Cardiac muscle cell (in vitro differentiated cells and primary cell): Measurements from ENCODE around the gene EPB41L2. TPM values are rescaled to one million over a fixed set of nuclear protein-coding genes. Genes with fewer than 3 reads are reported as not detected.

Experiments used
- DNase-seq, 2 donors: peaks; one replicate each; pipeline versions ENCODE4 v3.0.0 to v3.0.0-alpha.2; 2010 to 2017; ENCODE audit warnings: low read depth in 1 of 2, low spot score in 1 of 2
- H3K27ac ChIP-seq: fragments of 200-600 bp; sonication (generic); 2 replicates; pipeline ENCODE4 v1.5.1; 2016
- H3K27me3 ChIP-seq: fragments of 200-600 bp; sonication (generic); 2 replicates; pipeline ENCODE4 v1.6.0; 2016; ENCODE audit warnings: control low read depth
- H3K36me3 ChIP-seq: fragments of 200-600 bp; sonication (generic); 2 replicates; pipeline ENCODE4 v1.5.1; 2016; ENCODE audit warnings: control low read depth
- H3K4me1 ChIP-seq: fragments of 200-600 bp; sonication (generic); 2 replicates; pipeline ENCODE4 v1.8.1; 2017; ENCODE audit warnings: low read depth, mild to moderate bottlenecking, mixed run types
- H3K4me3 ChIP-seq: fragments of 200-600 bp; sonication (generic); 2 replicates; pipeline ENCODE4 v1.5.1; 2016; ENCODE audit warnings: mild to moderate bottlenecking
- H3K9me3 ChIP-seq: fragments of 200-600 bp; sonication (generic); 2 replicates; pipeline ENCODE4 v1.5.1; 2017; ENCODE audit warnings: low read depth, mild to moderate bottlenecking, control low read depth
- polyA plus RNA-seq: library from polyadenylated mRNA; unstranded; fragments of >200 nt; fragmentation: Nextera tagmentation; extraction: Ambion mirVana; gene quantifications from 2 replicates; pipeline ENCODE4 v1.2.1, GENCODE V29; 2016
- total RNA-seq: library from RNA; depleted of rRNA; stranded (reverse); fragments of >200 nt; gene quantifications from 2 replicates; pipeline ENCODE4 v1.2.3, GENCODE V29; 2016
- TF ChIP-seq, protein P1 (sequence below): IDR thresholded peaks from 2 replicates; pipeline ENCODE4 v1.5.1; 2012; ENCODE audit warnings: low read depth, mild to moderate bottlenecking, low read length

EPB41L2 gene
- total and polyA plus RNA-seq, 2 experiments from 2014 or later = 11.0 to 24.0 TPM

DNA sequence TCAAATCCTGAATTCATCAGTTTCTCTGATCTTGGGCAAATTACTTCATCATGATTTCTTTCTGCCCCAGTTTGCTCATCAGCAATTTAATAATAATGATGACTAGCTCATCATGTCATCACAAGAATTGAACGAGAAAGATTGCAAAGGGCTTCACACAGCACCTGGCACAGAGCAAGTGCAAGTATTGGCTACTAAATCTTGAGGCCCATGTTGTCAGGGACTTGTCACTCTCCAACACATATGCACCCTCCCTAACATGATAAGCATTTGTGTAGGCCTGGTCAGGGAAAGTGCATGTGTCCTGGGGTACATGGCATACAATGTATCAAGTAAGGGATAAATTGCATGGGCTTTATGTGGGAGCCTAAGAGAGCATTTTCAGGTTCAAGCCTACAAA is 229.5 kb downstream of the EPB41L2 start:
- Histone ChIP-seq H3K4me1 (no peaks in the 10 kb centered on the region), H3K9me3 (no peaks in the 10 kb centered on the region), H3K36me3 (no peaks in the 10 kb centered on the region), H3K4me3 (no peak overlapping the region), H3K27ac (no peak overlapping the region), H3K27me3 (no peaks in the 10 kb centered on the region)
- no peak for DNase-seq
- TF ChIP-seq, protein P1, sequence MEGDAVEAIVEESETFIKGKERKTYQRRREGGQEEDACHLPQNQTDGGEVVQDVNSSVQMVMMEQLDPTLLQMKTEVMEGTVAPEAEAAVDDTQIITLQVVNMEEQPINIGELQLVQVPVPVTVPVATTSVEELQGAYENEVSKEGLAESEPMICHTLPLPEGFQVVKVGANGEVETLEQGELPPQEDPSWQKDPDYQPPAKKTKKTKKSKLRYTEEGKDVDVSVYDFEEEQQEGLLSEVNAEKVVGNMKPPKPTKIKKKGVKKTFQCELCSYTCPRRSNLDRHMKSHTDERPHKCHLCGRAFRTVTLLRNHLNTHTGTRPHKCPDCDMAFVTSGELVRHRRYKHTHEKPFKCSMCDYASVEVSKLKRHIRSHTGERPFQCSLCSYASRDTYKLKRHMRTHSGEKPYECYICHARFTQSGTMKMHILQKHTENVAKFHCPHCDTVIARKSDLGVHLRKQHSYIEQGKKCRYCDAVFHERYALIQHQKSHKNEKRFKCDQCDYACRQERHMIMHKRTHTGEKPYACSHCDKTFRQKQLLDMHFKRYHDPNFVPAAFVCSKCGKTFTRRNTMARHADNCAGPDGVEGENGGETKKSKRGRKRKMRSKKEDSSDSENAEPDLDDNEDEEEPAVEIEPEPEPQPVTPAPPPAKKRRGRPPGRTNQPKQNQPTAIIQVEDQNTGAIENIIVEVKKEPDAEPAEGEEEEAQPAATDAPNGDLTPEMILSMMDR = no peak

DNA sequence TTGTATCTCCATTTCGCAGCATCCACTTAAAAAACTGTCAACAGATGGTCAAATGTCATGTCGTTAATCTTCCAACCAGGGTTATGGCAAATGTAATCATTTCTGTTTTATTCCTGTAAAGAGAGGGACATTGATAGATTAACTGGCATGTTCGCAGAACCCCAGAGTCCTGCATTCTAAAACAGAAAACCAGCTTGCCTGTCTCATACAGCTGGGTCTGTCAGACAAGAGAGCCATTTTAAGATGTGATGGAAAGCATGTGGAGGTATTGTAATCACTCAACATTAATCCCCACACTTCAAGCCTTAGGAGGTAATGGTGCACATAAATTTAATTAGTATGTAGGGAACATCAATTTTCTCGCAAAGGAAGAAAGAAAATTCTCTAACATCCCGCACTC is 231.4 kb downstream of the EPB41L2 start:
- Histone ChIP-seq H3K27me3 (no peaks in the 10 kb centered on the region), H3K4me3 (no peak overlapping the region), H3K27ac (no peak overlapping the region), H3K9me3 (no peaks in the 10 kb centered on the region), H3K36me3 (no peaks in the 10 kb centered on the region), H3K4me1 (no peaks in the 10 kb centered on the region)
- DNase-seq = no peak
- TF ChIP-seq, protein P1 = no peak

DNA sequence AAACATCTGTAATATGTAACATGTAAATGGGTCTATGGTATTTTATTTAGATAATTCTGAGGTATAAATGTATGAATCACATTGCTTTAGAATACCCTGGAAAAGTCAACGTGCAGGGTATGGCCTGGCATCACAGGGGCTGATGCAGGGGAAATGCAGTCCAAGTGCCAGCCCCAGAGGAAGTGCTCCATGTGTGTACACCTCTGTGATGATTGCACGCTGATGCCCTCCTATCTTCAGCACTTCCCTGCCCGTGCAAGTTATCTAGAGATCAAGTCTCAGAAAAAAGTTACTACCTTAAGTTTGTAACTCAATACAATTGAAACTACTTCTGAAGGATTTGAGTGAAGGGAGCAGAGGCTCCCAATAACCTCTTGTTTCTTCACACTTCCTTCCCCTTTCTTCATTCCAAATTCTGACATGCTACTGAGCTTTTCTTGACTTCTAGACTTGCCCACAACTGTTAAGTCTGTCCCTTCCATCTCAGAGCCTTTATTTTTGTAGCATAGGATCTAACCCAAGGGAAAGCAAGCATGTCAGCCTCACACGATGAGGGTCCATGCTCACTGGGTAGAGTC is 233.6 kb downstream of the EPB41L2 start:
- no peaks in the 10 kb centered on the region for H3K9me3 ChIP-seq

DNA sequence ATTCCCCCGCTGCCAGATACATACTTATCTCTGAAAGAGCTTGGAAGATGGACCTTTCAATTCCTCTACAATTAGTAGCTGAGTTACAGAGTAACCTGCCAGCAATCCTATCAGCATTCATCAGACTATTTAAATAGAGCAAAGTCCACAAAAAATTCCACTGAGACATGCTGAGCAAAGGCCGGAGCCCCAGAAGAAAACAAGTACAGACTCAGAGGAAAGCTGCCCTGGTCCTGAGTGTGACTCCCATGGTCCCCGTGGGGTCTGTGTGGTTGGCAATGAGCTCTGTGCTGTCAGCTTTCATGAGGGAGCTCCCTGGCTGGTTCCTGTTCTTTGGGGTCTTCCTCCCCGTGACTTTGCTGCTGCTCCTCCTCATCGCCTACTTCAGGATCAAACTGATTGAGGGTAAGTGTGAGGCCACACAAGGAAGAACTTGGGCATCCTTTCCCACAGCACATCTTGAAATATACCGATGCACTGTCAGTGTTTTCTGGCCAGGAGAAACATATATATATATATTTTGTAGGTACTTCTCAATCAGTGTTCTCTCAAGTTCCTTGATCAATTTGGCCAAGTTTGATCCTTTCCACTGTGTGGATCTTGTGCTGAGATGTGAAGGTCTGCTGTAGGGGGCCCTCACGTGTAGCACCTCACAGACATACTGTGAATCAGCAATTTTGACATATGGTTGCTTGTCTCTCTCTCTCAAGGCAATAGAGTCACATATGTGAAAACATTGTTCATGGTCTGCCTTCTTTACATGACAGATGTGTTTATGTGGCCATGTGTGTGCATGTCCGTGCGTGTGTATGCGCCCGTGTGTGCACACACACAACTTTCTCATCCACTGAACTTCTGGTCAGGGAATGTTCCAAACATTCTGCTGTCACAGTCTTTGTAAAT is 235.5 kb downstream of the EPB41L2 start, which contains the start of gene SMLR1:
TSS of gene SMLR1 (plus strand) at position 160 of the 903 bp plus-strand sequence. CDS start at position 168, 8 bp downstream.
- no peaks in the 10 kb centered on the region for H3K36me3 ChIP-seq
- no peaks in the 10 kb centered on the region for H3K4me1 ChIP-seq
- no peaks in the 10 kb centered on the region for H3K9me3 ChIP-seq
- no peak within 1 kb of the TSS for H3K4me3 ChIP-seq
- H3K27ac ChIP-seq = no peak within 1 kb of the TSS
- TF ChIP-seq, protein P1 = no peak
- no peaks in the 10 kb centered on the region for H3K27me3 ChIP-seq
- DNase-seq = no peak

More for the DNA sequence above, 233.6 kb downstream of the EPB41L2 start:
- Histone ChIP-seq H3K4me3 (no peak overlapping the region), H3K4me1 (no peaks in the 10 kb centered on the region), H3K27me3 (no peaks in the 10 kb centered on the region), H3K27ac (no peak overlapping the region), H3K36me3 (no peaks in the 10 kb centered on the region)
- TF ChIP-seq, protein P1 = no peak
- no peak for DNase-seq

DNA sequence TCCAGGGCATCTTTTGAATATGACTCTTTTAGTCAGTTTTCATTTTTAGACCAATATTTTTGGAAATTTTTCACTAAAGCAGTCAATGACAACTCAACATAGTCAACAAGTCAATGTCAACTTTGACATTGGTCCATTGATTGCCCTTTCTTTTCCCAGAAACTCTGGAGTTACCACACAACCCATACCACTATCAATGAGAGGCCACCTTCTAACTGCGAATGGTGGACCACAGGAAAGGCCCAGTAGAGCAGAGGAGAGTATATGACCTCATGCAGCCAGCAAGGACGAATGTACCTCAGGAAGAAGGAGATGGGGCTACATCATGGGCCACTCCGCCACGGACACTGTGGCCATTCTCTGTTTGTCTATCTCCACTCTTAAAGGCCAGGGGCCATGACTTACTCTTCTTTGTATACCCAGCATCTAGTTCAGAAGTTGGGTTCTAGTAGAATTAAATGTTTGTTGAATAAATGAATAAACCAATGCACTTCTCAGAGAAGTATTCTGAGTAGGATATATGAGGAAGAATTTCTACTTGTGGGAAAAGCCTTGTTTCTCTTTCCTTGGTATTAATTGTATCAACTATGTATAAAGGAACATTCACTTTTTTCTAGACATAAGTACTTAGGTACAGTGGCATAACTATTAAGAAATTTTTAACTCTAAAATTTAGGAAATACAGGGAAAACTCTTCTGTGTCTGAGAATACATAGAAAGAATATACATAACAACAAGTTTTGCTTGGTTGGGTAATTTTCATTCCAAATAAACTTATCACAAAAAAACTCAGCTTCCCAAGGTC is 236.4 kb downstream of the EPB41L2 start:
- TF ChIP-seq, protein P1 = no peak
- H3K9me3 ChIP-seq = no peaks in the 10 kb centered on the region

More for the DNA sequence above, 236.4 kb downstream of the EPB41L2 start:
- no peak overlapping the region for H3K4me3 ChIP-seq
- H3K36me3 ChIP-seq = no peaks in the 10 kb centered on the region
- H3K27ac ChIP-seq = no peak overlapping the region
- H3K27me3 ChIP-seq = no peaks in the 10 kb centered on the region
- H3K4me1 ChIP-seq = no peaks in the 10 kb centered on the region
- DNase-seq = no peak
